CD1c-positive myeloid dendritic cell (primary cell): Measurements from ENCODE around the gene CAST.

Experiments used
- DNase-seq: peaks from one replicate; pipeline ENCODE4 v3.0.0-alpha.2; 2016; ENCODE audit errors: extremely low spot score

The CAST gene

GRCh38 chr5:96671441-96671840, 9.3 kb downstream of the CAST start:
- no peak for DNase-seq

GRCh38 chr5:96673127-96673526, 11.0 kb downstream of the CAST start:
- no peak for DNase-seq

- DNase-seq: no peak
Measured at GRCh38 chr5:96675882-96676281, 13.7 kb downstream of the CAST start.

GRCh38 chr5:96677496-96677895, 15.3 kb downstream of the CAST start:
- DNase-seq: no peak

- no peak for DNase-seq
Measured at GRCh38 chr5:96679293-96679692, 17.1 kb downstream of the CAST start.

- DNase-seq: no peak
Measured at GRCh38 chr5:96680759-96681470, 18.7 kb downstream of the CAST start.

GRCh38 chr5:96683392-96683791, 21.2 kb downstream of the CAST start:
- DNase-seq: no peak

GRCh38 chr5:96683810-96684209, 21.6 kb downstream of the CAST start:
- DNase-seq: no peak

GRCh38 chr5:96687080-96687479, 24.9 kb downstream of the CAST start:
- no peak for DNase-seq

GRCh38 chr5:96687812-96688453, 25.8 kb downstream of the CAST start:
- DNase-seq: peak; percentile 51

- no peak for DNase-seq
Measured at GRCh38 chr5:96690861-96691260, 28.7 kb downstream of the CAST start.

GRCh38 chr5:96691503-96692303, 29.5 kb downstream of the CAST start:
- DNase-seq: no peak

- DNase-seq: peak; percentile 15
Measured at GRCh38 chr5:96692441-96692840, 30.3 kb downstream of the CAST start.

GRCh38 chr5:96699186-96699820, 37.1 kb downstream of the CAST start:
- DNase-seq: no peak

GRCh38 chr5:96702503-96703383, 40.6 kb downstream of the CAST start:
- peak; percentile 95 for DNase-seq

GRCh38 chr5:96703384-96703920, 41.3 kb downstream of the CAST start:
- DNase-seq: peak; percentile 76

- DNase-seq: no peak
Measured at GRCh38 chr5:96703995-96704394, 41.8 kb downstream of the CAST start.

- DNase-seq: no peak
Measured at GRCh38 chr5:96706433-96707111, 44.4 kb downstream of the CAST start.

GRCh38 chr5:96708600-96708999, 46.4 kb downstream of the CAST start:
- DNase-seq: no peak

GRCh38 chr5:96709152-96709821, 47.1 kb downstream of the CAST start:
- DNase-seq: no peak
